Small intestine (tissue), 7 donors: ENCODE data around the gene LRFN2. TPM values are rescaled to one million over a fixed set of nuclear protein-coding genes. Genes with fewer than 3 reads are reported as not detected.

Experiments
- DNase-seq, 2 donors: peaks; one replicate each; pipeline versions ENCODE4 v3.0.0 to v3.0.0-alpha.2; 2013
- FAIRE-seq: peaks from 2 replicates; lab custom pipeline; 2012; peaks lifted over from hg19 to GRCh38; lab: Jason Lieb, UNC
- H3K27ac ChIP-seq, 3 donors: one replicate each; pipeline ENCODE4 v1.5.1; 2013; ENCODE audit warnings: low read length in 2 of 3, mild to moderate bottlenecking in 2 of 3, control low read depth in 1 of 3, inconsistent platforms in 1 of 3, low read depth in 1 of 3, moderate library complexity in 1 of 3
- H3K27me3 ChIP-seq, 3 donors: one replicate each; pipeline ENCODE4 v1.6.1; 2013; ENCODE audit warnings: low read length in 3 of 3, inconsistent platforms in 1 of 3; ENCODE audit not compliant: control insufficient read depth in 3 of 3, insufficient read depth in 3 of 3
- H3K36me3 ChIP-seq, 3 donors: one replicate each; pipeline ENCODE4 v1.6.1; 2013; ENCODE audit warnings: low read length in 3 of 3, inconsistent platforms in 1 of 3, low read depth in 1 of 3, mild to moderate bottlenecking in 1 of 3, moderate library complexity in 1 of 3; ENCODE audit not compliant: control insufficient read depth in 3 of 3, insufficient read depth in 2 of 3
- H3K4me1 ChIP-seq, 3 donors: one replicate each; pipeline ENCODE4 v1.6.1; 2013; ENCODE audit warnings: low read length in 2 of 3, inconsistent platforms in 1 of 3, low read depth in 1 of 3, mild to moderate bottlenecking in 1 of 3, moderate library complexity in 1 of 3; ENCODE audit not compliant: control insufficient read depth in 3 of 3, insufficient read depth in 2 of 3
- H3K4me3 ChIP-seq, 3 donors: one replicate each; pipeline ENCODE4 v1.5.1; 2013; ENCODE audit warnings: low read length in 3 of 3, control low read depth in 1 of 3, inconsistent platforms in 1 of 3, low read depth in 1 of 3, mild to moderate bottlenecking in 1 of 3, moderate library complexity in 1 of 3
- H3K9me3 ChIP-seq, 2 donors: one replicate each; pipeline ENCODE4 v1.6.1; 2013; ENCODE audit warnings: low read depth in 1 of 2, low read length in 1 of 2; ENCODE audit not compliant: control insufficient read depth in 2 of 2, insufficient read depth in 1 of 2
- WGBS, 3 donors: extraction: QIAGEN DNeasy Blood & Tissue Kit; methylation state at CpG; one replicate each; pipeline ENCODE4 v1.1.7; 2013; 5-methylcytosine and 5-hydroxymethylcytosine counted together
- polyA plus RNA-seq, 4 donors: library from polyadenylated mRNA; stranded (reverse) in 3 of 4; unstranded in 1 of 4; fragments of 200-250 nt in 3 of 4; fragments of 120-200 nt in 1 of 4; gene quantifications; one replicate each; pipeline versions ENCODE4 v1.2.1 to v1.2.3, GENCODE V29; 2013
- donor health status: healthy with polysubstance abuse.
- donor health status: control.
- donor health status: control.
- donor health status: Bipolar disorder and iron deficiency.
- donor health status: healthy.

LRFN2 gene
- polyA plus RNA-seq, 4 donors, result 0.22 to 0.40 TPM; not detected in 2

DNA sequence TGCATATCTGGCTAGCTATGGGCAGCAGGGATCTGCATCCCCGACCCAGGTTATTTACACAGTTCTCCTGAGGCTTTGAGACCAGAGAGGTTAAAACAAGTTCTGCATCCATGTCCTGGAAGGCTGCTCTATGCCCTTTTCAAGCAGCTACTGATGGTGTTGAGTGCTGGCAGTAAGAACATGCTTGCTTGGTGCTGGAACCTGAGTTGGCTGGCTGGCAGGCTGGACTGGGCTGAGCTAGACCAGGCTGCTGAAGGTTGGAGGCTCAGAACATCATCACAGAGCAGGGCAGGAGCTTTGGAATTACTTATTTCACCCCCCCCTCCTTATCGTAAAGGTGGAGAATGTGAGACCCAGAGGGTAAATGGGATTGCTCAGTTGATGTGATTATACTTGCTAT, 16.9 kb upstream of the LRFN2 start:
- peaks cover 0 to 26% (median 10%) of the 10 kb centered on the region in 3 donors for H3K27me3 ChIP-seq
- no peak for DNase-seq
- no peak for FAIRE-seq
- H3K36me3 ChIP-seq, result no peaks in the 10 kb centered on the region
- WGBS, 3 donors, result 65 to 75% (median 71%) methylated on average over 2 of the region's 2 CpGs
- no peaks in the 10 kb centered on the region for H3K4me1 ChIP-seq
- no peaks in the 10 kb centered on the region for H3K9me3 ChIP-seq
- H3K4me3 ChIP-seq, result no peak overlapping the region
- no peak overlapping the region for H3K27ac ChIP-seq

DNA sequence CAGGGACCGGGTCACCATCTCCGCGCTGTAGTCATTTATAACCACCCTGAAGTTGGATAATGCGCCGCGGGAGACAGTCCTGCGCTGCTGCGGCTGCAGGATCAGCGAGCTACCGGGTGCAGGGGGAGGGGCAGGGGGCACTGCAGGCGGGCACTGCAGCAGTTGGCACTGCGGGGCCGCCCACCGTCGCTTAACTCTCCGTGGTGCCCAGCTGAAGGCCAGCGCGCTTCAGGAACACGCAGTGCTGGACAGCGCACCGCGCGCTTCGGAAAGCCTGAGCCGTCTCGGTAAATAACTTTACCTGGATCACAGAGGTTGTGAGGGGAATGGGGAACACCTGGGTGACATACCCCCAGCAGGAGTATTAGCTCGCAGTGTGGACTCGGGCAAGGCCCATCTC, 12.4 kb upstream of the LRFN2 start:
- Histone ChIP-seq H3K4me3 (no peak overlapping the region), H3K27ac (no peak overlapping the region), H3K9me3 (no peaks in the 10 kb centered on the region), H3K36me3 (no peaks in the 10 kb centered on the region), H3K27me3 (peaks cover 0 to 25% (median 15%) of the 10 kb centered on the region in 3 donors), H3K4me1 (no peaks in the 10 kb centered on the region)
- WGBS, 3 donors, result 17 to 24% (median 22%) methylated on average over 28 of the region's 28 CpGs
- FAIRE-seq (no peak), DNase-seq (peak; percentile 9 to 60)

DNA sequence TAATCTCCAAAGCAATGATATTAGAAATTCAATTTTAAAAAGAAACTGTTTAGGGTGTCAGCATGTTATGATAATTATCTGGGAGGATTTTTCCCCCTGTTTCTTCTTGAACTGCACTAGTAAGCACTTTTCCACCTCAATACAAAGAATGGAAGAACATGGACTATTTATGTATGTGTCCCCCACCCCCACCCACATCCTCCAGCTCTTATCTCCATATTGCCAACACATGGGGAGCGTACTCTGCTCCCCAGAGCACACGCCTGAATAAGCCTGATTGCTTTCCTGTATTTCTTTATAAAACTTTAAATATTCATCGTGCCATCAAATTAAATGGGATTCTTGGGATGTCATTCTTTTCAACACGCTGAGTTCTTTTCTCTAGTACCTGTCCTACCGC, 11.4 kb upstream of the LRFN2 start:
- Histone ChIP-seq H3K4me3 (no peak overlapping the region), H3K4me1 (no peaks in the 10 kb centered on the region), H3K27ac (no peak overlapping the region), H3K9me3 (no peaks in the 10 kb centered on the region), H3K36me3 (no peaks in the 10 kb centered on the region), H3K27me3 (peaks cover 0 to 27% (median 13%) of the 10 kb centered on the region in 3 donors)
- DNase-seq, result no peak
- no peak for FAIRE-seq
- 65 to 79% (median 72%) methylated on average over 5 of the region's 5 CpGs for WGBS, 3 donors

DNA sequence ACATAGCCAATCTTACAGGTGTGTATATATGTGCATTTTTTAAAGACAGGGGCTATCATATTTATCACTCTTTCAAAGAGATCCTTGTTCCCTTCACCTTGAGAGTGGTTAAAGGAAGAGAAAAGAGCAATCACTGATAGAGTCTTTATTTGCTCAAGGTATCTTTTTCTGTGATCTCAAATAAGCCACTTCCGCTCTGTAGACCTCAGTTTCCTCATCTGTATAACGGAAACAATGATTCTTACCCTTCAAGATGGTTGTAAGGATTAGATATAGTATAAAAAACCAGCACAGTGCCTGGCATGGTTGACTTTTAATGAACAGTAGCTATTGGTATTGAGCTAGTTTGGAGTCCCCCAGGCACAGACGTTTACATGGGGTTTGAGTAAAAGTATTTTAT, 10.1 kb upstream of the LRFN2 start:
- 58 to 79% (median 73%) methylated on average over 3 of the region's 3 CpGs for WGBS, 3 donors
- Histone ChIP-seq H3K9me3 (no peaks in the 10 kb centered on the region), H3K36me3 (no peaks in the 10 kb centered on the region), H3K4me3 (no peak overlapping the region), H3K4me1 (no peaks in the 10 kb centered on the region), H3K27ac (no peak overlapping the region), H3K27me3 (peaks cover 0 to 29% (median 13%) of the 10 kb centered on the region in 3 donors)
- DNase-seq (no peak), FAIRE-seq (no peak)

DNA sequence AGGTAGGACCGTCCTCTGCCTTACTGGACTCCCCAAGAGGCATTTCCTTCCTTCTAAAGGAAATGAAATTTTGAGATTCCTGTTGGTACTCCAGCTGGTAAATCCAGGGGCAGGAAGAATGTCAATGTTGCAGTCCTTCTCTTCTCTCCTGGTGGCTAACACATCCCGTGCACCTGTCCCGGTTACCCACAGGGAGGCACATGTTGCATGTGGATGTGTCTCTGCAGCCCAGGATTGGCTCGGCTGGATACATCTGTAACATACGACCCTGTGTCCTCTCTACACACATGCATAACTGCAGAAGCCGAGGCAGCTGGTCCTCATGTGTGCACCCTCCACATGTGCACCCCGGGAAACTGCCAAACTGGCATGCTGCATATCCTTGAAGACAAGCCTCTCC, 1.3 kb upstream of the LRFN2 start:
- Histone ChIP-seq H3K9me3 (no peaks in the 10 kb centered on the region), H3K4me1 (peaks cover 0 to 4% (median 0%) of the 10 kb centered on the region in 3 donors), H3K4me3 (no peak overlapping the region), H3K36me3 (no peaks in the 10 kb centered on the region), H3K27ac (no peak overlapping the region), H3K27me3 (peaks cover 8 to 58% (median 15%) of the 10 kb centered on the region in 3 donors)
- 48 to 64% (median 53%) methylated on average over 7 of the region's 7 CpGs for WGBS, 3 donors
- FAIRE-seq, result no peak
- DNase-seq, result no peak

DNA sequence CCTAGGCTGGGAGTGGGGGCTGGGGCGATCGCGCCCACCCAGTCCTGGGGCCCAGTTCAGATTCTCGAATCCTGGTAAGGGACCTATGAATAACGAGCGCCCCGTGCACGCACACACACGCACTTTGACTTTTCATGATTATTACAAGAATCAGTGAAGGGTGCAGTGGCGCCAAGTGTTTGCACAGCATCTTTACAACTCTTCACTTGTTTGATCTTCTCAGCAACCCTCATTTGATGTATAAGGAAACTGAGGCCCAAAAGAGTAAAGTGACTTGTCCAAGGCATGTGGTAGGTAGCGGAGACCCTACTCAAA, 863 bp upstream of the LRFN2 start:
- Histone ChIP-seq H3K9me3 (no peaks in the 10 kb centered on the region), H3K36me3 (no peaks in the 10 kb centered on the region), H3K4me3 (peak overlapping the region in 1 of 3 donors; percentile 42), H3K27ac (no peak overlapping the region), H3K27me3 (peaks cover 8 to 56% (median 15%) of the 10 kb centered on the region in 3 donors), H3K4me1 (peaks cover 0 to 4% (median 0%) of the 10 kb centered on the region in 3 donors)
- WGBS, 3 donors, result 11 to 14% (median 11%) methylated on average over 11 of the region's 11 CpGs
- DNase-seq, result no peak
- no peak for FAIRE-seq

DNA sequence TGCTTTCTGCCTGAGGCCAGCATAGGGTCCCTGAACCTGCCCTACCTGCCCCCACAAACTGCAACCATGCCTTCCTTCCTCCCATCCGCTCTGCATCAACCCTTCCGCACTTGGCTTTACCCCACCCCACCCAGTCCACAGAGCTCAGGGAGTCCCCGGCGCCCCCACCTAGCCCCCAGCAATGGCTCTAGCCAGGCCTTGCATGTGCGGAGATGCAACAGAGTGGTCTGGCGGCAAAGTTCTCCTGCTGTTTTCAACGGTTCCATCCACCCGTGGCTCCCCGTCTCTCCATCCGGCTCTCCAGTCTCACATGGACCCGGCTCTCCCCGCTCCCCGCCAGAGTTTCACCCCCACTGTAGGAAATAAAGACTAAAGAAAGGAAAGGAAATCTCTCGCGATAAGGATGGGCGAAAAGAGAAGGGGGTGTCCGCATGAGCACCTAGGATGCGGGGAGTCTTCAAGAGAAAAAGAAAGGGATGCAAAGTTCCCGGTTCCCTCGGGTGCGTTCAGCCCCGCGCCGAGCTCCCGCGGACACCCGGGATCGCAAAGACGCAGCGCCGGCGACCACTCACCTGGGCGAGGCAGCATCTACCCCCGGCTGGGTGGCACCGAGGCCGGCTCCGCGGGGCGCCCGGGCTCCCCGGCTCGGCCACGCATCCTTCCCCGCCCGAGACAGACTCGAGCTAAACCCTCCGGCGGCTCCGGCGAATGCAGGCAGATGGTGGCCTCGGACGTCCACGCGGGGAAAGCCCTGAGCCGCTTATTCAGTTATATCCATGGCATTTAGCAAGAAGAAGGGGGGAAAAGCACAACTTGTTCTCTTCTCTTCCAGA, 579 bp downstream of the LRFN2 start:
- Histone ChIP-seq H3K36me3 (no peaks in the 10 kb centered on the region), H3K4me3 (peak overlapping the region in 2 of 3 donors; percentile 42 to 49), H3K27me3 (peaks cover 8 to 54% (median 14%) of the 10 kb centered on the region in 3 donors), H3K27ac (no peak overlapping the region), H3K4me1 (peaks cover 0 to 4% (median 0%) of the 10 kb centered on the region in 3 donors), H3K9me3 (no peaks in the 10 kb centered on the region)
- FAIRE-seq, result no peak
- peak in 1 of 2 donors; percentile 36 for DNase-seq
- WGBS, 3 donors, result 4 to 7% (median 7%) methylated on average over 40 to 55 of the region's 55 CpGs

DNA sequence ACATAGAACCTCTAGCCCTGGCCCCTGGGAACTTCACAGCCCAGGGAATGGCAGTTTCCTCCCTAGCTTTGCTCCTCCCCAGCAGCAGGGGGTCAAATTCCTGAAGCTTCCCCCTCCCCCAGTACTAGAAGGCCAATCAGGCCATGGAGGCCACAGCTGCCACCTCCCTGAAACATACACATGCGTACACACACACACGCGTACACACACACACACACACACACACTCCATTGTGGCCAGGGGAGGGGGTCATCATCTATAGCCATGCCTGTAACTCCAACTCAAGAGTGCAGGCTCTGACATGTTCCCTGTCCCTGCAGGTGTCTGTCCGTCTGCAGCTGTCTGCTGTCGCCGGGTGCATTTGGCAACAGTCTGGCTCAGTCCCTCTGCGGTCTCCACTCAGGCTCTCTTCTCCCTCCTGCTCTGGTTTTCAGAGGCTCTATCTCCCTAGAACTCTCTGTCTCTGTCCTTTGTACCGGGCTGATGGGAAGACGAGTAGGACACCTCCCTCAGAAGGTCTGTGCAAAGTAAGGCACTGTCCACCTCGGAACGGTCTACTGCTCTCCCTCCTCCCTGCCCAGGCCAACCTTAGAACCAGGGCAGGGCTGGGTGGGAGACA, 1.4 kb downstream of the LRFN2 start:
- Histone ChIP-seq H3K9me3 (no peaks in the 10 kb centered on the region), H3K27ac (no peak overlapping the region), H3K4me3 (peak overlapping the region in 1 of 3 donors; percentile 49), H3K27me3 (peaks cover 8 to 54% (median 14%) of the 10 kb centered on the region in 3 donors), H3K36me3 (no peaks in the 10 kb centered on the region), H3K4me1 (peaks cover 0 to 4% (median 0%) of the 10 kb centered on the region in 3 donors)
- no peak for FAIRE-seq
- peak in 1 of 2 donors; percentile 23 for DNase-seq
- 17 to 41% (median 39%) methylated on average over 11 of the region's 11 CpGs for WGBS, 3 donors
